ENCODE results near the gene DDC.
"Not testable (repeated sequence)": the region's sequence is repeated elsewhere in the genome, so short reads cannot be mapped to it uniquely, and the experiment has no call there.

The DDC gene

DNA sequence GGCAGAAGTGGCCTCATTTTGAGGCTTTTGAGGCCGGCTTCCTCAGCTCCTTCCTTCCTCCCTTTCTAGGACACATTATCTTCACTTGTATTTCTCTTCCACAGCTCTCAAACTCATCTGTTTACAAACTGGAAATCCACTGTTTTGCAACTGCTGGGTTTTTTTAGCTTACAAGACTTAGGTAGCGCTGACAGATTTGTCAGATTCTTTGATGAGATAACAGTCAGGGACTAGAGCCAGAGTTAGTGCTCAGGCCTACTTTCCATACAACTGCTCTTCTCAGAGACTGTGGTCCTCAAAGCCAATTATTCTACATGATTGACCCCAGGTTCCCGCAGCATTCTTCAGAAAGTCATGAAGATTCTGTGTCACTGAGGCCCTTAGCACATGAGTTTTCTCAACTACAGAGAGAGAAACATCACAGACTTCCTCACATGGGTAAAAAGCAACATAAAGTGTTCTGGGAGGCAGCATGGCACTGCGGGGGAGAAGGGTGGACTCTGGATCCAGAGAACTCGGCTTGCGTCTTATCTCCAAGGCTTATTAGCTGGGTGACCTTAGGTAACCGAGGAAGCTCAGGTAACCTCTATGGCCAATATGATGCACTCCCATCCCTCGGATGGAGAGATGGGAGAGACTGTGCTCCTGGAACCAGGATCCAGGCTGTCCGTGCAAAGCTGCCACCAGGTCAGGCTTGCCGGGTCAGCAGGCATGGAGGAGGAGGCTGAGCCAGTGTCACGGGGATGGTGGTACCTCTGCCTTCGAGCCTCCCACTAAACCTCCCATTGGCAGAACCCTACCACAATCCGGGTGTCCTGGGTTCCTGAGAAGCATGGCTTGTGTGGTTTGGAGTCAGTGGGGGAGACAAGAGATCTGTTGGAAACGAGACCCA, 10.5 kb downstream of the DDC start:
- no peak for DNase-seq (ENCODE audit: low read depth in 2 of 2)

DNA sequence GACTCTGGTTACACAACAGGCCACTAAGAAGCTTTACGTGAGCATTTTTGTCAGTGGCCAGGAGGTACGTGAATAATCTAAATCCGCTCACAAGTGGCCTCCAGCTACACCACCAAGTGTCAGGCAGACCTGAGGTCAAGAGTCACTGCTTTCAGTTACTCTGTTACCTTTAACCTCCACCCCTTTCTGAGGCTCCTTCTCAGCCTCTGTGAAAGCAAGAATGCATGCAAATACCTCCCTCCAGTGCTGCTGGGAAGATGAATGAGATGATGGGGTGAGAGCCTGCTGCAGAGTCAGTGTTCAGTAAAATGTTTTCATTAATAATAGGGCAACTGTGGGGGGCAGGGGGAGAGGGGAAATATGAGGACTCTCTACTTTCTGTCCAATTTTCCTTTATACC, 11.2 kb downstream of the DDC start:
- no peak for DNase-seq (ENCODE audit: low read depth in 2 of 2)

DNA sequence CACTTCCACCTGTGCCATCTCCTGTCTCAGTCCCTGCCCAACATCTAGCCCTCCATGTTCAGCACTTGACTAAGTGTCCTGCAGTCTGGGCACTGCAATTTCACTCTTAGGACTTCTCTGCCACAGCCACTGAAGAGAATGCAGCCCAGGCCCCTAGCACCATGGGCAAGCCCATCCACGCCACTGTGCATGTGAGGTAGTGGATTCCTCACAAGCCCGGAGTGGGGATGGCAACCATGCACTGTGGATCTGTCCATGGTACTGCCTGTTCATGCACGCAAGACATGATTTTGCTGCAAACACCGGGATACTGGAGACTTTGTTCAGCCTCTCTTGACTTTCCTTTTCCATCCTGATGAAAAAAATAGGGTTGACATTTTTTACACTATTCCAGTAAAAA, 12.3 kb downstream of the DDC start:
- DNase-seq (ENCODE audit: low read depth in 2 of 2) = no peak

DNA sequence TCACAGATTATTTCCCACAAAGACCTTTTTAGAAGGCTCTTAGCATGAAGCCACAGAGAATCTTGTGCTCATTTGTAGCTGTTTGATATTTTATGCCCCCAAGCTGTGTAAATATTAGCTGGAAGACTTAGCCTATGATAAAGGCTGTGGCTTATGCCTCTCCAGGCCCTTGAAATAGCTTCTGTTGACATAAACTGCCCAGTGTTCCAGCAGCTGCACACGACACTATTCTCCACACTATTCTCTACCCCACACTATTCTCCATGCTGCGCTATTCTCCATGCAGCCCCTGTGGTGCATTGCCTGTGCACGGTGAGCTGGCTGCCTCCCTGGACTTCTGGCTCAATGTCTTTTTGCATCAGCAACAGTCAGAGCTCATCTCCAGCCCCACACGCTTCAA, 13.1 kb downstream of the DDC start:
- no peak for DNase-seq (ENCODE audit: low read depth in 2 of 2)

DNA sequence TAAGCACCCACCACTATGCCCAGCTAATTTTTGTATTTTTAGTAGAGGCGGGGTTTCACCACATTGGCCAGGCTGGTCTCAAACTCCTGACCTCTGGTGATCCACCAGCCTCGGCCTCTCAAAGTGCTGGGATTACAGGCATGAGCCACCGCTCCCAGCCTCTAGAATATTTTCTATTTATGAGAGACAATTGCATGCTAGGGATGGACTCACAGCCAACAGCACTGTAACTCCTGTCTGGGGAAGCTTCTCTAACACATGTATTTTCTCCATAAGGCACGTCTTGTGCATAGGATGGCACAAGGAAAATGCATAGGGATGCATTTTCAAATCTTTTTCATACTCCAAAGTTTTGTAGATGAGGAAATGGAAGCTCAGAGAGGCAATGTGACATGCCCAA, 19.6 kb downstream of the DDC start:
- not testable (repeated sequence) for DNase-seq (ENCODE audit: low read depth in 2 of 2)

DNA sequence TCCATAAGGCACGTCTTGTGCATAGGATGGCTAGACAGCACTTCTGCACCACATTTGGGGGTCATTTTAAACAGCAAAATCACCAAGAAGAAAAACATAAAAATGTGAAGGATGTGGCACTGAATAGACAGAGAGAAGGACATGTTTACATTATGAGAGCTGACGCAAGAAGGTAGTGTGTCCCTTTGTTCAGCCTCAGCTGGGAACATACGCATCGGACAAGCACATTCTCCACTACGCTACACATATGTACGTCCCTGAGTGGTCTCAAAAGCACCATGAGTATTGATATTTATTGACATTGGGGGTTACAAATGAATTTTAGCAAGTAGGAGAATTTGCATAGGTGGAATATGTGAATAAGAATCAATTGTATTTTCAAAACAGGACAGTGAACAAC, 20.2 kb downstream of the DDC start:
- DNase-seq (ENCODE audit: low read depth in 2 of 2) = no peak

DNA sequence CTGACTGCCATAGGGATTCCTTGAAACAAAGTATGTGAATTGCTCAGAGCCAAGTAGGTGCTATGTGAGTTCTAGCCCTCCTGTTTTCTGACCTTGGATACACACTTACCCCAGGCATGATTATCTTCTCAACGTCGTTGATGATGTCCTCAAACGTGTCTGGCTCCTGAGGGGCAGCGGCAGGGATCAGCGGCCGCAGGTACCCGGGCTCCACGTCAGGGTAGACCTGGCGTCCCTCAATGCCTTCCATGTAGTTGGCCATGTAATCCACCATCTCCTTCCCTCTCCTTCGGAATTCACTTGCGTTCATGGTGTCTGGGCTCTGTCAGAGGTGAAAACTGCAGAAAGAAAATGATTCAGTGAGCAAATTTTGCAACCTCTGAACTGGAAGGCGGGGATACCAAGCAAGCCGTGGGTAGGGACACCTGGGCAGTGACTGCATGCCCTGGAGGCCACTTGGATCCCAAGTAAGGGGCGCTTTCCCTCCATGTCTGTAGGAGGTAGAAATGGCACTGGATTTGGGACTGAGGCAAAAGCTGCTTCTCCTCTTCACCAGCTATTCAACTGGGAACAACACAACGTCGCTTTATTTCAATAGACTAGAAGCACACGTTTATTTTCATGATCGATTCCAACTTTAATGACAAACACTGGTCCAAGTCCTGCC, 21.3 kb downstream of the DDC start:
- no peak for DNase-seq (ENCODE audit: low read depth in 2 of 2)

DNA sequence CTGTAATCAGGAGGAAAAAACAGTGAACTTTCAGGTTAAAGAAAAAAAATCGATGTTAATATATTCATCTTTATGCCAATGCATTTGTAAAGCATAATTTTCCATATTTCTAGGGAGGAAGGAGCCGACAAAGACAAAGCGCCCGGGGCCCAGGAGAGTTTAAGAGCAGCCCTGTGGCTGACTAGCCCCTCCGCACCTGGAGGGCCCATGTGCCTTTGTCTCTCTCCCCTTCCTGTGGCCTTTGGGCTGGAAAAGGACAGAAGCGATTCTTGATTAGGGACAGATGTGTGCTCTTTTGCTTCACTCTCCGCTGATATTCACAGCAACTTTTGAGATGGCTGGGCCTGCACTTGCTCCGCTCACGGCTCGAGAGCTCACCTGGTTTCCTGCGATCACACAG, 23.1 kb downstream of the DDC start:
- DNase-seq (ENCODE audit: low read depth in 2 of 2) = no peak

DNA sequence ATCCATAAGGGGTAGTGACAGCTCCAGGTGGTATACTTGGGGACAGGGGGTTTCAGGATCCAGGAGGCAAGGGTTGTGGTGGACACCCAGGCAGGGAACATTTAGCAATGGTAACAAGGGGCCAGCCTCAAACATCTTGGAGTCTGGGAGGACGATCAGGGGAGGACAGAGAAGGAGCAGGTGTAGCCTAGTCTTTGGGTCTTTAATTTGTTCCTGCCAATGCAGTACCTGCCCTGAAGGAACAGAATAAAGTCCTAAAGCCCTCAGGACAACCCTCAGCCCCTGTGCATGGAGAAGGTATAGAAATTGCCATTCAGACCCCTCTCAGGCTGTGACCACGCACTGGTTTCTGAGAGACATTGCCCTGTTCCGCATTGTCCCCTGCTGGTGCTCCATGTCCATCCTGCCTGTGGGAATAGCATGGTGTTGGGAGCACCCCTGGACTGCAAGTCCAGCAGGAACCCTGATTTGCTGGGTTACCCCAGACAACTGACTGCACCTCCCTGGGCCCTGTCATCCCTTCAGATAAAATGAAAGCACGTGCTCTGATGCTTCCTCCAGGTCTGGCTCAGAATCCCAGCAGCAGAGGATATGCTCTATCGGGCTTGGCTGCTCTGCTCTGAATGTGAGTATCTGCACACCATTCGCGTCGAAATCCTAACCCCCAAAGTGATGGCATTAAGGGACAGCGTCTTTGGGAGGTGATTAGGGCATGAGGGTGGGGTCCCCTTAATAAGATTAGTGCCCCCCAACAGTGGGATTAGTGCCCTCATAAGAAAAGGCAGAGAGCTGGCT, 24.2 kb downstream of the DDC start:
- no peak for DNase-seq (ENCODE audit: low read depth in 2 of 2)

DNA sequence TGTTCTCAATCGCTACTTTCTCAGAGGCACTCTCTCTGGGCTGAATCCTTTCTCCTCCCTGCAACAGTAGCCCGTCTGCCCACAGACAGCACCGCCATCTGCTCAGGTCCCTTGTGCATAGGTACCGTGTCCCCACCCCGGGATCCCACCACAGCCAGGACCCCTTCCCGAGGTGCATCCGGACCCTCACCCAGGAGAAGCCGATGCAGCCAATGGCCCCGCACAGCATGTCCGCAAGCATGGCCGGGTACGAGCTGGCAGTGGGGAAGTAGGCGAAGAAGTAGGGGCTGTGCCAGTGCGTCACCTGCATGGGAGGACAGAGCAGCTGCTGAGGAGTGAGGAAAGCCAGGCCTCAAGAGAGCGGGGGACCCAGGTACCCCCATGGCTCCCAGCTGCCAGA, 25.5 kb downstream of the DDC start:
- DNase-seq (ENCODE audit: low read depth in 2 of 2) = no peak

DNA sequence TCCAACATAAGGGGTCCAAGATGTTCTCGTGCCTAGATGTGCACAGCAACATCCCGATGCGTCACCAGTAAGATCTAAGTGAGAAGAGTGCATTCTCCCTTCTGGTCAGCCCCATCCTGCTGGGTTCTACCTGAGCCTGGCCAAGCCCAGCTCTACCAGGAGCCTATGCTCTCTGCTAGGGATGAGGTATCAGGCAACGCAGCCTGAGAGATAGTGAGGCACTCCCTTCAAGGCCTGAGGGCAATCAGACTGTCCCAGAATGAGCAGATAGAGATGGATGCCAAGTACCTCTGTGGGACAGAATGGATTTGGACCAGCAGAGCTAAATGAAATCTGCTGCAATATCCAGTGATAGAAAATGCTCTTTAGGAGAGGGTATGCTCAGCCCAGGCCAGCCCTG, 26.7 kb downstream of the DDC start:
- no peak for DNase-seq (ENCODE audit: low read depth in 2 of 2)

DNA sequence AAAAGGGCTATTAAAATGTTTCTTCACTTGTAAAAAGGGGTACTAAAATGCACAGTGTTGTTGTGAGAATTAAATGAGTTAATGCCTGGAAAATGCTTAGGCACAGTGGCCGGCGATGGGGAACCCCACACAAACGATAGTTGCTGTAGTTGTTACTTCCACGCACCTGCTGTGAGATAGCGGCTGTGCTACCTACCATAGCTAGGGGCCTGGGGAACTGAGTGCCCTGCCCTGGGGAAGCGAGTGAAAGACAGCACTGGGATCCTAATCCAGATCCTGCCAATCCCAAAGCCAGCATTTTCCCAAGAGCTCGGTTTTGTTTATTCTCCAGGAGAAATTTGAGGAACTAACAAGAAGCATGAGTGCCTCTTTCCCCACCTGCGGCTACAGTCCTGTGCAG, 27.8 kb downstream of the DDC start:
- DNase-seq (ENCODE audit: low read depth in 2 of 2) = no peak

DNA sequence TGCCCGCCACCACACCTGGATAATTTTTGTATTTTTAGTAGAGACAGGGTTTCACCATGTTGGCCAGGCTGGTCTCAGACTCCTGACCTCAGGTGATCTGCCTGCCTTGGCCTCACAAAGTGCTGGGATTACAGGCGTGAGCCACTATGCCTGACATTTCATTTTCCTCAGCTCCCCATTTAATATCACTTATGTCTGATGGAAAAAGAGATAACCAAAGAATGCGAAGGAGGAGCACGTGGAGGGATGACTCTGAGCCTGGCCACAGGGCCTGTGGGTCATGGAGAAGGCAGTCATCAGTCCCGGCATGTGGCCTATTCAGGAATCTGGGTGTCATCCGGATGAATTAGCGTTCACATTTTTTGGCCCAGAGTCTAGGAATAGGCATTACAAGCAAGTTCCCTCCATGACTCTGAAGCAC, 29.9 kb downstream of the DDC start:
- not testable (repeated sequence) for DNase-seq (ENCODE audit: low read depth in 2 of 2)

DNA sequence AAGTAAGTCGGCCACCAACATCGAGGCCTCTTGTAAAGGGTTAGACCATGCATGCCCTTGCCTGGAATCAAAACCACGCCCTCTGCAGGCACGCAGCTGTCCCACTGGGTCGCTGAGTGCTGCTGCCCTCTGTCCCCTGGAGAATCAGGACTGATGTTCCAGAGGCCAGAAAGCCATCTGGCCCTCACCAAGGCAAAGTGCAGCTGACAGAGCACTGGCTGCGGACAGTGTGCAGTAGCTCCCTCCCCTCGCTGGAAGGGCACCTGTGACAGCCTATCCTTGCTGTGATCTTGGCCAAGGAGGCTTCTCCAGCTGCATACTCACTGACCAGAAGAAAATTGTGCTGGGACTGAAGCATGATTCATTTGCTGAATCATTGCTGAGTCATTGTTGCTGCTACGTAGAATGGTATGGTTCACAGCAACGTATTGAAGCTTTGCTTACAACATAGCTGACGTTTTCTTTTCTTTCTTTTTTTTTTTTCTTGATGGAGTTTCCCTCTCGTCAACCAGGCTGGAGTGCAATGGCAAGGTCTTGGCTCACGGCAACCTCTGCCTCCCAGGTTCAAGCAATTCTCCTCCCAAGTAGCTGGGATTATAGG, 30.4 kb downstream of the DDC start:
- no peak for DNase-seq (ENCODE audit: low read depth in 2 of 2)

DNA sequence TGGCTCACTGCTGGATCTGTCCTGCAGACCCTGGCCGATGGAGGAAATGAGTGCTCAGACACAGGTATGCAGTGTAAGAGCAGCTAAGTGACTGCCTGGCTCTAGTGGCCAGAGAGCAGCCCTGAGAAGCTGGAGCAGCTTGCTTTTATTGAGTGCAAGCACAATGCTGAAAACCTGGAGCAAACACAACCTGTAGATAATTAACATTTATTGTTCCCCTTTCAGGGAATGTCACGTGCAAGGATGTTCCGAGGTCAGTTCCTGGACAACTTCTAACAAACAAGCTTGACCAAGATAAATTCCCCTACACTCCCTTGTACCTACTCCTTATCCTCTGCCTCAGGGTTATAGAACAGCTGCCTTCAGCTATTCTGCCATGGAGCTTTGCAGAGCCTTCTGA, 31.3 kb downstream of the DDC start:
- DNase-seq (ENCODE audit: low read depth in 2 of 2) = no peak

DNA sequence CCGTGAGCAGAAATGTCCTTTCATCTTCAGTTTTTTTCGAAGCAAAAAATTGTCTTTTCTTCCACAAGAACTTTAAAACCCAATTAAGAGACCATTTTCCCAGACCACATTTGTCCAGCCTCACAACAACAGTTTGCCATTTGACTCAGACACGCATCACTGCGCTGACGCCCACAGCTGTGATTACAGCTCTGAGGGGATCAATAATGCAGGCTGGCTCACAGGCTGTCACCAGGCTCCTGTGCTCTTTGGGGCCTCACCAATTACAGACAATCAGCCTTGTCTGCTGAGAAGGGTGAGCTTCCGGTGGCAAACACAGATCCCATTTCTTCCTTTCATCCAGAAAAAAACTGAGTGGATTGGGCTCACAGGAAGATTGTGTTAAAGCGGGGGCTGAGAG, 33.3 kb downstream of the DDC start:
- no peak for DNase-seq (ENCODE audit: low read depth in 2 of 2)

DNA sequence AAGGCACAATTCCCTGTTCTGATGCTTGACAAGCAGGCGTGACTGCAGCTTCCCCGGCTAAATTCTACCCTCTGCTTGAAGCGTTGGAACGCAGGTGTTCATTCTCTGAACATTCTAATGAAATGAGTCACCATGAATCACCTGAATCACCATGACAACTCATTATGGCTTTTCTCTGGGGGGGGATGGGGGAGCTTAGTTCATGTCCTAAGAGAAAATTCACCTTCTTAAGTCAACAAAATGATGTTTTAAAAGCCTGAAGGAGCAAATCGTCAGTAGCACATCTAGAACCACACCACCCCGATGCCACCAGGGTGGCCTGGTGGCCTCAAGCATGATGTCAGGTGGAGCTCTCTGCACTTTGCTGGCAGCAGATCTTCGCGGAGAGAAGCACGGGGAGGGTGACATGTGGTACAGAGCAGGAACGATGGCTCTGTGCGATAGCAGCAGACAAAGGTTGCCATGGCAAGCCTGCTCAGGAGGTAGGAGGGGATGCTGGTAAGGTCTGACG, 33.7 kb downstream of the DDC start:
- DNase-seq (ENCODE audit: low read depth in 2 of 2) = no peak

DNA sequence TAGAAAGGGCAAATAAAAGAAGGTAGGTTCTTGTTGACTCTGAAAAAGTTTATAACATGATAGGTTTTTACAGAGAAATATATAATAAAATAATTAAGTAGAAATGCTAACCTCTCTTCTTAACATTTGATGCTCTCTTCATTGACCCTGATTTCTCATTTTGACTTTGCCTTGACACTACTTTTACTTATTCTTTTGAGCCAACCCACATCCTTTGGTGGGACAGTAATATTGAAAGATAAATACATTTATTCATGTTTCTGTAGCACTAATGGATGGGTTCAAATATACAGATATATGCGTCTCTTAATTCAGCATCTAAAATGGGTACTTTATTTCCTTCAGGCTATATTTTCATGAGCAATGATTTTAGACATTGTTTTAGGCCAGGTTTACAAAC, 34.4 kb downstream of the DDC start:
- DNase-seq (ENCODE audit: low read depth in 2 of 2) = no peak

DNA sequence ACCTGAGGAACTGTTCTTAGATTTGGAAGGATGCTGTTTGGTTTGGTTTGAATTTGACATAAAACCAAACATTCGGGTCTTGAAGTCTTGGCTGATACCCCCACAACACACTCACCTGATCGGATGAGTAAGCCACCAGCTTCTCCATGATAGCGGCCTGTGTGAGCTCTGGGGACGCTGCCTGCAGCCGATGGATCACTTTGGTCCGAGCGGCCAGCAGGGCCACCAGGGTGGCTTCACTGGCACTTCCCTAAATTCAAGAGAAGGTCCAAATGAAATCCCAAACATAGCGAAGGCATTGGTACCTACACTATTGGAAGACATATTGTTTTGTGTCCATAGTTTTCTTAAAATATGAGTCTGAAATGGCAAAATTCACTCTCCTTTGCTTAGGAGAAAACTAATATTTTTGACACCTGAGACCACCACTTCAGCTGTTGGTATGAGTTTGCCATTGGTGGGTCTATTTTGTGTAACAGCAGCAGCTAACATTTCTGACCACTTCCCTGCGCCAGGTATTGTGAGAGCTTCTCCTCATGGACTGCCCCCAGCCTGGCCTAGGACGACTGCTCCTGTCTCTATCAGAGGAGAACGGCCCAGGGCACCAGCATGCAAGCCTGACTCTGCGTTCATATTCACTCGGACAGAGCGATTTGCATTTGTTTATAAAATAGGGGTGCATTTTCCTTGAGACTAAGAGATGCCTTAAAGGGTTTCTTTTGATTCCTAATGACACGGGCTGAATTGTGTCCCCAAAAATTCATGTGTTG, 35.9 kb downstream of the DDC start:
- no peak for DNase-seq (ENCODE audit: low read depth in 2 of 2)

DNA sequence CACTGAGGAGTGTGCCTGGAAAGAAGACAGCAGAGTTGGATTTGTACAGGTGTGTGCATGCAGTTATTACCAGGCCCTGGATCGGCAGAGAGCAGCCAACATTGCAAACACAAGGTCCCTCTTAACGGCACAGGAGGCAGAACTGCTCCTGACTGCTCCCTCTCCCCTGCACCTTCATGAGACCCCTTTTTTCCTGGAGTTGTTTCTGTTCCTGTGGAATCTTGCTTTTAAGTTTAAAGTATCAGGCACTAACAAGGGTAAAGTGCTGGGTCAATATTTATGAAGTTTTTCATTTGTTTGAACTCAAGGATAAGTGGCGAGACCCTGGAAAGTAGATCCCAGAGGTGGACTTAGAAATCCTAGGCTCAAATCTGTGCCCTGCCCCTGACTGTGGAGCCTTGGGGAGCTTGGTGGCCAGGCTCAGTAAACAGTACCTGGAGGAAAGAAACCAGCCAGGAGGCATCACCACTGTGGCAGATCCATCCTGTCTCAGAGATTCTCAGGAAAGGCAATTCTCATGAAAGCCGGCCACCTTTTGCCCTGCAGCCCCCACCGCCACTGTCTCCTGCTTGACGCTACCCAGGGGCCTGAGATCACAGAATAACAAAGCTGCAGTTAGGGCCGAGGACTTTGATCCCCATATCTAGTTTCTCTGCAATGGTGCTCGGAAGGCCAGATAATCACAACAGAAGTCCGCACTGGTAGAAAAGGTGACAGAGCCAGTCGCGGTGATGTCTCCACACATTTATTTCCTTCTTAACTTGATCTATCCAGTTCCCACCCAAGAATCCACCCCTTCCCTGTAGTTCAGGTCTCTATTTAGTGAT, 36.7 kb downstream of the DDC start:
- DNase-seq (ENCODE audit: low read depth in 2 of 2) = no peak
